HUES6 (cell line): ENCODE results near the gene DMBT1.

ENCODE experiments used
- H3K27ac ChIP-seq: 2 replicates; pipeline ENCODE4 v1.7.0; 2013; ENCODE audit warnings: low read depth, mild to moderate bottlenecking, low read length, inconsistent platforms
- H3K27me3 ChIP-seq: 2 replicates; pipeline ENCODE4 v1.6.1; 2013; ENCODE audit warnings: low read length; ENCODE audit not compliant: control insufficient read depth, insufficient read depth
- H3K36me3 ChIP-seq: 2 replicates; pipeline ENCODE4 v1.6.1; 2013; ENCODE audit warnings: low read length; ENCODE audit not compliant: control insufficient read depth, insufficient read depth
- H3K4me1 ChIP-seq: 2 replicates; pipeline ENCODE4 v1.6.1; 2013; ENCODE audit warnings: low read length; ENCODE audit not compliant: control insufficient read depth, insufficient read depth
- H3K4me3 ChIP-seq: 2 replicates; pipeline ENCODE4 v1.5.1; 2013; ENCODE audit warnings: low read depth, low read length
- H3K9ac ChIP-seq: one replicate; pipeline ENCODE4 v1.6.1; 2013; ENCODE audit warnings: mild to moderate bottlenecking, low read length
- H3K9me3 ChIP-seq: 2 replicates; pipeline ENCODE4 v1.6.1; 2013; ENCODE audit warnings: low read depth, low read length; ENCODE audit not compliant: control insufficient read depth, insufficient read depth

DMBT1 gene

GRCh38 chr10:122560279-122560804, at the start of gene DMBT1:
TSS of gene DMBT1 (plus strand) at chr10:122560754. CDS start at chr10:122560771, 17 bp downstream.
- H3K9me3 ChIP-seq, result no peaks in the 10 kb centered on the region
- H3K27me3 ChIP-seq, result 0 out of 2 replicates have a peak, but pooled peaks cover 4% of the 10 kb centered on the region
- H3K27ac ChIP-seq, result no peak within 1 kb of the TSS
- no peak within 1 kb of the TSS for H3K9ac ChIP-seq
- H3K4me1 ChIP-seq, result peaks cover 8% of the 10 kb centered on the region; the same call in 1 of the 2 replicates
- no peaks in the 10 kb centered on the region for H3K36me3 ChIP-seq
- no peak within 1 kb of the TSS for H3K4me3 ChIP-seq

DNA sequence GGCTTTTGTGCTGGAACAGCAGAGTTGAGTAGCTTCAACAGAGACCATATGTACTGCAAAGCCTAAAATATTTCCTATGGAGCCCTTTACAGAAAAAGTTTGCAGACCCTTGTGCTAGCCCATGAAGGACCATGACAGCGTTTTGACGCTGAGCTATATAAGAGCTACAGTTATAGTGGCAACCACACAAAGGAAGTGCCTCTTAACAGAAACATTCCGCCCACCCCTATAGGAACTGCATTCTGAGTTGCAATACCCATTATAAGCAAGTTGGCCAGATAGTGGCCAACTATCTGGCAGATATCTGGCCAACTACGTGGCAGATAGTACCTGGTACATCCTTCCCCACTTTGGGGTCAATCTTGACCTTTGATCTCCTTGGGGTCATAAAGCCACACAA, 47.5 kb upstream of the DMBT1 start:
- H3K4me3 ChIP-seq, result no peak overlapping the region
- H3K4me1 ChIP-seq, result peaks cover 4% of the 10 kb centered on the region; the same call in 1 of the 2 replicates
- H3K36me3 ChIP-seq, result no peaks in the 10 kb centered on the region; the same call in 1 of the 2 replicates
- no peak overlapping the region for H3K9ac ChIP-seq
- H3K27ac ChIP-seq, result no peak overlapping the region
- H3K9me3 ChIP-seq, result no peaks in the 10 kb centered on the region
- no peaks in the 10 kb centered on the region for H3K27me3 ChIP-seq

DNA sequence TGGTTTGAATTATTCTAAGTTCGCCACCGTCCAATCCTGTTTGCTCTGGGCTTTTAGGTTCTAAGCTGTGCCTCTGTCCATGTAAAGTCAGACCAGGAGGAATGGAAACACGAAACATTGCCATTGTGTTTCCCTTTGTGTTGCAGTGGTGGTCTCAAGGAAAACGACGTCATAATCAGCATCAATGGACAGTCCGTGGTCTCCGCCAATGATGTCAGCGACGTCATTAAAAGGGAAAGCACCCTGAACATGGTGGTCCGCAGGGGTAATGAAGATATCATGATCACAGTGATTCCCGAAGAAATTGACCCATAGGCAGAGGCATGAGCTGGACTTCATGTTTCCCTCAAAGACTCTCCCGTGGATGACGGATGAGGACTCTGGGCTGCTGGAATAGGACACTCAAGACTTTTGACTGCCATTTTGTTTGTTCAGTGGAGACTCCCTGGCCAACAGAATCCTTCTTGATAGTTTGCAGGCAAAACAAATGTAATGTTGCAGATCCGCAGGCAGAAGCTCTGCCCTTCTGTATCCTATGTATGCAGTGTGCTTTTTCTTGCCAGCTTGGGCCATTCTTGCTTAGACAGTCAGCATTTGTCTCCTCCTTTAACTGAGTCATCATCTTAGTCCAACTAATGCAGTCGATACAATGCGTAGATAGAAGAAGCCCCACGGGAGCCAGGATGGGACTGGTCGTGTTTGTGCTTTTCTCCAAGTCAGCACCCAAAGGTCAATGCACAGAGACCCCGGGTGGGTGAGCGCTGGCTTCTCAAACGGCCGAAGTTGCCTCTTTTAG, 46.3 kb upstream of the DMBT1 start:
- H3K27me3 ChIP-seq, result no peaks in the 10 kb centered on the region
- H3K27ac ChIP-seq, result no peak overlapping the region
- H3K4me1 ChIP-seq, result peaks cover 2% of the 10 kb centered on the region; the same call in 1 of the 2 replicates
- H3K36me3 ChIP-seq, result no peaks in the 10 kb centered on the region; the same call in 1 of the 2 replicates
- H3K9ac ChIP-seq, result no peak overlapping the region
- no peak overlapping the region for H3K4me3 ChIP-seq
- no peaks in the 10 kb centered on the region for H3K9me3 ChIP-seq

DNA sequence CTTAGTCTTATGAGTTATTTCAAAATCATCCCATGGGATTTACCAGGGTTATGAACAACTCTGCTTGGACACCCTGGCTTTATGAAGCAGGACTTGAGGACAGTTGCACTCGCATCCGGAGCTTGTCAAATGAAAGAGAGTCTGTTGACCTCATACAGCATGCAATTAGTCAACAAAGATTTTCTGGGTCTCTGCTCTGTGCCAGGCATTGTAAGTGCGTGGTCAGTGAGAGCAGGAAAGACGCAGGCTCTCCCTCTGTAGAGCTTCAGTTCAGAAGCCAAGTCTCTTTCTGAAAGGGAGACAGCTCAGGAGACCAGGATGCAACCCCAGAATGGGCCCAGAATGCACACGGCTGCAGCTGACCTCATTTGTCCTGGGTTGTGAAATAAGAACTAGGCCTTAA, 45.5 kb upstream of the DMBT1 start:
- no peak overlapping the region for H3K4me3 ChIP-seq
- no peak overlapping the region for H3K9ac ChIP-seq
- no peaks in the 10 kb centered on the region for H3K9me3 ChIP-seq
- no peaks in the 10 kb centered on the region; the same call in 1 of the 2 replicates for H3K36me3 ChIP-seq
- no peak overlapping the region for H3K27ac ChIP-seq
- no peaks in the 10 kb centered on the region for H3K27me3 ChIP-seq
- no peaks in the 10 kb centered on the region; the same call in 1 of the 2 replicates for H3K4me1 ChIP-seq

DNA sequence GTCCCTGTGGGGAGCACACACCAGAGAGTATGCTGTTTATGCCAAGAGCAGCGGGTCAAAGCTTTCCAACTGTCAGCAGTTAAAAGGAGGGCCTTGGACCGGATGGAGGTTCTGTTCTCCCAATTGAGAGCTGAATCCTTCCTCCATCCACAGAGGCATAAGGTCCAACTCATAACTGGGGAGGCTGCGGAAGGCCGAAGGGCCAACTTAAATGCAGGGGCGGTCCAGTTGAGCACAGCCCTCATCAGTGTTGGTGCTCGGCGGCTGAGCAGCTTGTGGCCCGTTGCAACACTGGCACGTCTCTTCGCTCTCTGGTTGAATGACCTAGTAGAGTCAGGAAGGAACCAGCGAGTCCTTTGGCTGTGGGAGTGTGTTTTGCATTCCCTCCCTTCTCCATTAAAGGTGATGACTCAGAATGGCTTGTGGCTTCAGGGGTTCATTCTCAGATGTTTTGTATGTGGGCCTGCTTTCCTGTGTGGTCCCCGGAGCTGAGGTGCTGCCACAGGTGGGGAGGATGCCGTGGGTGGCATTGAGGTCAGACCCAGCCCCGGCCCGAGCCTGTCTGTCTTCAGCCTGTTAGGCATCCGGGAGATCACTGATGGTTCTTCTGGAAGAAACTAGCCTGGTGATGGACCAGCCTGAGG, 44.8 kb upstream of the DMBT1 start:
- Histone ChIP-seq H3K27me3 (no peaks in the 10 kb centered on the region), H3K27ac (no peak overlapping the region), H3K36me3 (no peaks in the 10 kb centered on the region; the same call in 1 of the 2 replicates), H3K9me3 (no peaks in the 10 kb centered on the region), H3K9ac (no peak overlapping the region), H3K4me3 (no peak overlapping the region), H3K4me1 (no peaks in the 10 kb centered on the region)

DNA sequence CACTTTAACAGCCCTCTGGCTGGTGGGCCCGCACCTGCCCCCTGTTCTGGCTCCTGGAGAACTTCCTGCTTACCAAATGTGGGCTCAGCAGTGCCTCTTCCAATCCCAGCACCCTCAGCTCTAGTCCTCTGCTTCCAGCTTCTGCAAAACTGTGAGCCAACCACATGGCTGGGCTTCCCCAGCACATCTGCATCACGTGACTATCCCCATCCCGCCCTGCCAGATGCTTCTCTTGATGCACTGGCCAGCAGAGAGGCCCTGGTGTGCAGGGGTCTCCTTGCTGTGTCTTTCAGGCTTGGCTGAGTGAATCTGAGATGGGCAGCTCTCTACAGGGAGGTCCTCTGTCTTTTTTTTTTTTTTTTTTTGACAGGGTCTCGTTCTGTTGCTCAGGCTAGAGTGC, 43.8 kb upstream of the DMBT1 start:
- Histone ChIP-seq H3K4me3 (no peak overlapping the region), H3K27ac (no peak overlapping the region), H3K9me3 (no peaks in the 10 kb centered on the region), H3K27me3 (no peaks in the 10 kb centered on the region), H3K4me1 (no peaks in the 10 kb centered on the region), H3K36me3 (no peaks in the 10 kb centered on the region), H3K9ac (no peak overlapping the region)

DNA sequence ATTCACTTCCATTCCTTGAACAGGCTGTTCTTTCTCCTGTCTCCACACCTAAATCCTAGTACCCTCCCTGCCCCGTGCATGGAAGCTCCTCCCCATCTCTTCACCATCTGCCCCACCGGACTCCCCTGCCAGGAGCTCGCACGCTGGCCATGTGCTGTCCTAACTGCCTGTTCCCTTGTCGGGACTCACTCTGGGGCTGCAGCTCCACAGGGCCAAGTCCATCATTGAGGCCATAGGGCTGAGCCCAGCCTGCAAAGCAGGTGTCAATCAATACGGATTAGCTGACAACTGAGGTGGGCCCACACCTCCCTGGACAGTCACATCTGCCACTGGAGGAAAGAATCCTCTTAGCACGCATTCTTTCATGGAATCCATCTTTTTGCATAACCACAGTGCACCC, 41.4 kb upstream of the DMBT1 start:
- no peak overlapping the region for H3K27ac ChIP-seq

DNA sequence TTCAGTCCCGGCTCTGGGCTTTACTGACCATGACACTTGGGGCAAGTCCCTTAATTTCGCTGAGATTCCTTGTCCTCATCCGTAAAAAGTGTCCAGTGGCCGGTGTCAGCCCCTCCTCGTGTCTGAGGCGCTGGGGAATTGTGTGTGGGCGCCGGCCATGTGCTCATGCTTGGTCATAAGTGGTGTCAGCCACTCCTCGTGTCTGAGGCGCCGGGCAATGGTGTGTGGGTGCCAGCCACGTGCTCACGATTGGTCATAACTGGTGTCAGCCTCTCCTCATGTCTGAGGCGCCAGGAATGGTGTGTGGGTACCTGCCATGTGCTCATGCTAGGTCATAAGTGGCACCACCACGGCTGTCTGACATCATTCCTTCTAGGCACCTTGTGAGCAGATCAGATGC, 40.7 kb upstream of the DMBT1 start:
- Histone ChIP-seq H3K4me3 (no peak overlapping the region), H3K4me1 (no peaks in the 10 kb centered on the region), H3K9ac (no peak overlapping the region), H3K36me3 (no peaks in the 10 kb centered on the region), H3K27ac (no peak overlapping the region), H3K27me3 (no peaks in the 10 kb centered on the region), H3K9me3 (no peaks in the 10 kb centered on the region)

More for the DNA sequence above, 41.4 kb upstream of the DMBT1 start:
- Histone ChIP-seq H3K9ac (no peak overlapping the region), H3K4me3 (no peak overlapping the region), H3K27me3 (no peaks in the 10 kb centered on the region), H3K9me3 (no peaks in the 10 kb centered on the region), H3K36me3 (no peaks in the 10 kb centered on the region), H3K4me1 (no peaks in the 10 kb centered on the region)

DNA sequence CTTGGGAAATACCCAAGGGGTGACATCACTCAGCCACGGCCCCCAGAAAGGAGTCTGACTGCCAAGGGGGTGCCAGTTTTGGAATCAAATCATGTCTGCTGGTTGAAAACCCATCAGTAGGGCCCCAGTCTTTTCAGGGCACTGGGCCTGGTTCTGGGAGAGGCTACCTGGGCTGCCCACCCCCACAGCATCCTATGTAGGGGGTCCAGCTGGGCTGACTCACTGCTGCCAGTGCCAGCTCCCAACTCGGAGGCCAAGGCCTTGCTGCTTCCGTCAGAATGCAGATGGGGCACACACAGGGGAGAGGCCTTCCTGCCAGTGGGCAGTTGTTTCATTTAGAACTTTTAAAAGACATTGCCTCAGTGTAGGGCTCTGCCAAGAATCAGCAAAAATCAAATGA, 39.5 kb upstream of the DMBT1 start:
- no peak overlapping the region for H3K27ac ChIP-seq
- H3K9me3 ChIP-seq, result no peaks in the 10 kb centered on the region
- no peaks in the 10 kb centered on the region for H3K27me3 ChIP-seq
- H3K4me3 ChIP-seq, result no peak overlapping the region
- H3K36me3 ChIP-seq, result no peaks in the 10 kb centered on the region
- H3K4me1 ChIP-seq, result no peaks in the 10 kb centered on the region
- H3K9ac ChIP-seq, result no peak overlapping the region

DNA sequence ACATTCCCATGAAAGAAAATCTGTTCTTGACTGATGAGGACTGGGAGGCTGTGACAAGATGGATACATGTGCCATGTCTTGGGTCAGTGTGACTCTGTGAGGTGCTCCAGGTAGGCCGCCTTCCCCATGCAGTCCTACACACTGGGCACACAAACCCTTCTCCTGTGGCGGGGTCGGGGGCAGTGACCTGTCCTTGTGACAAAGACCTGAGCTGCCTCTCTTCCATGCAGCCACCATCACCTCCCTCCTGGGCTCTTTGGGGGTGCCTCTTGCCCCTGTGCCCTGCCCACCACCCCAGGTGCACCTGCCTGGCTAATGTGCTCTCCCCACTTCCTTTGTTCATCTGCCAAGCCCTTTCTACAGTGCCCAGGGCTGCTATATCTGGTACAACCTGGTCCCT, 35.7 kb upstream of the DMBT1 start:
- H3K4me1 ChIP-seq, result no peaks in the 10 kb centered on the region; the same call in 1 of the 2 replicates
- no peaks in the 10 kb centered on the region for H3K9me3 ChIP-seq
- no peaks in the 10 kb centered on the region for H3K27me3 ChIP-seq
- no peaks in the 10 kb centered on the region for H3K36me3 ChIP-seq
- no peak overlapping the region for H3K27ac ChIP-seq
- H3K4me3 ChIP-seq, result no peak overlapping the region
- H3K9ac ChIP-seq, result no peak overlapping the region

- no peak overlapping the region for H3K27ac ChIP-seq
- H3K4me3 ChIP-seq, result no peak overlapping the region
- no peaks in the 10 kb centered on the region; the same call in 1 of the 2 replicates for H3K4me1 ChIP-seq
- no peaks in the 10 kb centered on the region for H3K27me3 ChIP-seq
- no peaks in the 10 kb centered on the region for H3K9me3 ChIP-seq
- H3K9ac ChIP-seq, result no peak overlapping the region
- H3K36me3 ChIP-seq, result no peaks in the 10 kb centered on the region
These were observed 34.8 kb upstream of the DMBT1 start for GRCh38 chr10:122525788-122526187.
